K562 treated with DMSO at 1 percent for 12 hours (cell line): ENCODE results near the gene LUZP4. TPM values are rescaled to one million over a fixed set of nuclear protein-coding genes. Genes with fewer than 3 reads are reported as not detected.

Source experiments
- total RNA-seq: library from RNA; unstranded; fragments of 300-600 nt; gene quantifications from 2 replicates; pipeline ENCODE4 v1.2.3, GENCODE V29; 2022; ENCODE audit not compliant: insufficient read depth

LUZP4 gene
- 0.43 TPM in 1 of 2 replicates, not detected in the other for total RNA-seq

GRCh38 chrX:115289465-115289864 lies at the start of gene LUZP4:
Gene LUZP4 (plus strand): TSS chrX:115289715. CDS start chrX:115289760, 45 bp downstream.

Other genes starting within 250 kb of the LUZP4 start
- gene RBMXL3, start 100.3 kb upstream of the LUZP4 start, total RNA-seq, result 1.1 and 3.1 TPM in 2 replicates
- 1.3 and 4.4 TPM in 2 replicates for gene LRCH2, start 55.6 kb upstream of the LUZP4 start, total RNA-seq